A549 (cell line): ENCODE results near the gene RHOBTB1.

Experiments used
- POLR2A ChIP-seq: IDR thresholded peaks from 2 replicates; pipeline ENCODE4 v1.6.1; 2012; ENCODE audit warnings: mild to moderate bottlenecking, low read length
- TF ChIP-seq, protein P1 (sequence below): fragments of 200-600 bp; sonication (generic); IDR thresholded peaks from 2 replicates; pipeline ENCODE4 v1.6.1; 2016; ENCODE audit warnings: antibody characterized with exemption, mild to moderate bottlenecking, moderate library complexity

- no peak for TF ChIP-seq POLR2A
- TF ChIP-seq, protein P1, sequence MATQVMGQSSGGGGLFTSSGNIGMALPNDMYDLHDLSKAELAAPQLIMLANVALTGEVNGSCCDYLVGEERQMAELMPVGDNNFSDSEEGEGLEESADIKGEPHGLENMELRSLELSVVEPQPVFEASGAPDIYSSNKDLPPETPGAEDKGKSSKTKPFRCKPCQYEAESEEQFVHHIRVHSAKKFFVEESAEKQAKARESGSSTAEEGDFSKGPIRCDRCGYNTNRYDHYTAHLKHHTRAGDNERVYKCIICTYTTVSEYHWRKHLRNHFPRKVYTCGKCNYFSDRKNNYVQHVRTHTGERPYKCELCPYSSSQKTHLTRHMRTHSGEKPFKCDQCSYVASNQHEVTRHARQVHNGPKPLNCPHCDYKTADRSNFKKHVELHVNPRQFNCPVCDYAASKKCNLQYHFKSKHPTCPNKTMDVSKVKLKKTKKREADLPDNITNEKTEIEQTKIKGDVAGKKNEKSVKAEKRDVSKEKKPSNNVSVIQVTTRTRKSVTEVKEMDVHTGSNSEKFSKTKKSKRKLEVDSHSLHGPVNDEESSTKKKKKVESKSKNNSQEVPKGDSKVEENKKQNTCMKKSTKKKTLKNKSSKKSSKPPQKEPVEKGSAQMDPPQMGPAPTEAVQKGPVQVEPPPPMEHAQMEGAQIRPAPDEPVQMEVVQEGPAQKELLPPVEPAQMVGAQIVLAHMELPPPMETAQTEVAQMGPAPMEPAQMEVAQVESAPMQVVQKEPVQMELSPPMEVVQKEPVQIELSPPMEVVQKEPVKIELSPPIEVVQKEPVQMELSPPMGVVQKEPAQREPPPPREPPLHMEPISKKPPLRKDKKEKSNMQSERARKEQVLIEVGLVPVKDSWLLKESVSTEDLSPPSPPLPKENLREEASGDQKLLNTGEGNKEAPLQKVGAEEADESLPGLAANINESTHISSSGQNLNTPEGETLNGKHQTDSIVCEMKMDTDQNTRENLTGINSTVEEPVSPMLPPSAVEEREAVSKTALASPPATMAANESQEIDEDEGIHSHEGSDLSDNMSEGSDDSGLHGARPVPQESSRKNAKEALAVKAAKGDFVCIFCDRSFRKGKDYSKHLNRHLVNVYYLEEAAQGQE: no peak
Measured at GRCh38 chr10:60974463-60975149, 30.6 kb upstream of the RHOBTB1 start.
